Measurements from ENCODE around the gene CTNNA2. TPM values are rescaled to one million over a fixed set of nuclear protein-coding genes. Genes with fewer than 3 reads are reported as not detected.

Gene CTNNA2
- polyA plus RNA-seq = 1 to 10 TPM in 2 of 4 donors, under 1 TPM in 1, not detected in 1; 0.27 to 2.8 (median 1.3) TPM
- long read RNA-seq, donor 1 = 0 reads
- long read RNA-seq, donor 2 = 0 reads
- long read RNA-seq, donor 3 = 0 reads
- long read RNA-seq, donor 4 = 0 reads
- long read RNA-seq, donor 5 = 0 reads
- long read RNA-seq, donor 6 = 0 reads
- long read RNA-seq, donor 7 = 0 reads
- long read RNA-seq, donor 8 = 0 reads
- long read RNA-seq, donor 9 = 0 reads
- long read RNA-seq, donor 10, partial matches to known transcripts = 18 of 18 reads
- long read RNA-seq, donor 10, other reads (novel, unspliced or antisense) = 0 of 18 reads

DNA sequence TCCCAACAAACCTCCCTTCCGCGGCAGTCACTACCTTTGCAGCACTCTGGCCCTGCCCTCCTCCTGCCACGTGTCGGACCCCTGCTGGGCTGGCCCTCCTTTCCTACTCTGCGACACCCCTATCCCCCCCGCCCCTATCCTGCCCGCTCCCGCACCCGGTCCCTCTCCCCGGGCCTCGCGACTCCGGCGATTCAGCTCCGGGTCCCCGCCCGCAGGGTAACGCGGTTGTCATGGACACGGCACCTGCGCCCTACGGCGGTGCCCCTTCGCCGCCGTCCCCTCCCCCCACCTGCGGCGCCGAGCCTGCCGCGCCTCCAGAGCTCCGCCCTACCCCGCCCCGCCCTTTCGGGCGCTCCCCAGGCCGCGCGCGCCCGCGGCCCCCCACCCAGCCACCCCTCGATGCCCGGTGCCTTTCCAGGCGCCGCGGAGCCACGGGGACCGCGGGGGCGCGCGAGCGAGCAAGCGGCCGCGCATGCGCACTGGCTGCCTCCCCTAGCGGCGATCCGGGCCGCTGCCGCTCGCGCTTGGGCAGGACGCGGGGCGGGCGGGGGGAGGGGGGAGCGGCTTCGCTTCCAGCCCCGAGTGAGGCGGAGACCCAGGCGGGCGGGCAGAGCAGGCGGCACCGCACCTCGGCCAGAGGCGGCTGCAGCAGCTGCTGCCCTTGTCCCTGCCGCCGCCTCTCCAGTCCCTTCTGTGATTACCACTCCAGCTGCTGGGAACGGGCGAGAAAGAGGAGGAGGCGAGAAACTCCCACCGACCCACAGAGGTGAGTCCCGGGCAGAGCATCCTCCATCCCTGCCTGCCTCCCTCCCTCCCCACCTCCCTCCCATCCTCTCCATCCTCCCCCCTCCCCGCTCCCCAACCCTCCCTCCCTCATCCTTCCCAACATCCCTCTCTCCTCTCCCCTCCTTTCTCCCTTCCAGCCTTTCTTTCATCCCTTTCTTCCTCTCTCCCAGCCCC, at the start of gene CTNNA2:
Gene CTNNA2, plus strand, starts transcription at position 610 of the 960 bp plus-strand sequence.
- Histone ChIP-seq H3K27me3 (ENCODE audit: control insufficient read depth in 3 of 3, insufficient read depth in 3 of 3, low read length in 3 of 3) (peaks cover 0 to 13% (median 5%) of the 10 kb centered on the region in 3 donors), H3K4me1 (ENCODE audit: control insufficient read depth in 3 of 3, insufficient read depth in 2 of 3, low read depth in 1 of 3, low read length in 2 of 3) (no peaks in the 10 kb centered on the region), H3K27ac (ENCODE audit: low read depth in 1 of 3, low read length in 2 of 3) (no peak within 1 kb of the TSS), H3K9me3 (ENCODE audit: control insufficient read depth in 2 of 2, insufficient read depth in 1 of 2, low read depth in 1 of 2, low read length in 1 of 2) (no peaks in the 10 kb centered on the region), H3K4me3 (ENCODE audit: low read depth in 1 of 3, low read length in 3 of 3) (peak within 1 kb of the TSS in 2 of 3 donors; percentile 23 to 57), H3K36me3 (ENCODE audit: control insufficient read depth in 3 of 3, insufficient read depth in 2 of 3, low read depth in 1 of 3, low read length in 3 of 3) (no peaks in the 10 kb centered on the region)
- DNase-seq (peak; percentile 35 to 72), FAIRE-seq (no peak)
- 1 to 4% (median 1%) methylated on average over 34 to 87 of the region's 87 CpGs for WGBS, 3 donors

DNA sequence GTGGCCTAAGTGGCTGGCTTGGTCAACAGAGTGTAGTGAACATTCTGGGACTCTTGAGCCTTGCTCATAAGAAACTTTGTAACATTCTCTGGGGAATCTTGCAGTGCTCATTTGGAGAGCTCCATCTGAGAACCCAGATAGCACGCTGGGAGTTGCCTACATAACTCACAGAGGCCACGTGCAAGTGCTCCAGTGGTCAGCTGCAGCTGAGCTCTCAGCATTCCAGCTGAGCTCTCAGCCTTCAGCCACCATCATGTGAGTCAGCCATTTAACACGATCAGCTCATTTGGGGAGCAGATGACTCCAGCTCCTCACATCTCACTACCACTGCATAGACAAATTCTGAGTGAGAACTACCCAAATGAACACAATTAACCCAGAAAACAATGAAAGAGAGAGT, 25.5 kb upstream of the CTNNA2 start:
- WGBS, 3 donors = 66 to 74% (median 69%) methylated on average over 3 of the region's 3 CpGs
- DNase-seq (no peak), FAIRE-seq (no peak)
- no peaks in the 10 kb centered on the region for H3K4me1 ChIP-seq (ENCODE audit: control insufficient read depth in 3 of 3, insufficient read depth in 2 of 3, low read depth in 1 of 3, low read length in 2 of 3)
- H3K27me3 ChIP-seq (ENCODE audit: control insufficient read depth in 3 of 3, insufficient read depth in 3 of 3, low read length in 3 of 3) = no peaks in the 10 kb centered on the region
- no peak overlapping the region for H3K27ac ChIP-seq (ENCODE audit: low read depth in 1 of 3, low read length in 2 of 3)
- H3K9me3 ChIP-seq (ENCODE audit: control insufficient read depth in 2 of 2, insufficient read depth in 1 of 2, low read depth in 1 of 2, low read length in 1 of 2) = no peaks in the 10 kb centered on the region
- no peak overlapping the region for H3K4me3 ChIP-seq (ENCODE audit: low read depth in 1 of 3, low read length in 3 of 3)
- no peaks in the 10 kb centered on the region for H3K36me3 ChIP-seq (ENCODE audit: control insufficient read depth in 3 of 3, insufficient read depth in 2 of 3, low read depth in 1 of 3, low read length in 3 of 3)

GRCh38 chr2:79511320-79511951, 1.4 kb upstream of the CTNNA2 start:
- FAIRE-seq (no peak), DNase-seq (peak; percentile 62 to 81)
- H3K9me3 ChIP-seq (ENCODE audit: control insufficient read depth in 2 of 2, insufficient read depth in 1 of 2, low read depth in 1 of 2, low read length in 1 of 2) = no peaks in the 10 kb centered on the region
- WGBS, 3 donors = 24 to 28% (median 26%) methylated on average over 16 of the region's 16 CpGs
- peaks cover 0 to 13% (median 5%) of the 10 kb centered on the region in 3 donors for H3K27me3 ChIP-seq (ENCODE audit: control insufficient read depth in 3 of 3, insufficient read depth in 3 of 3, low read length in 3 of 3)
- no peaks in the 10 kb centered on the region for H3K36me3 ChIP-seq (ENCODE audit: control insufficient read depth in 3 of 3, insufficient read depth in 2 of 3, low read depth in 1 of 3, low read length in 3 of 3)
- no peak overlapping the region for H3K27ac ChIP-seq (ENCODE audit: low read depth in 1 of 3, low read length in 2 of 3)
- no peaks in the 10 kb centered on the region for H3K4me1 ChIP-seq (ENCODE audit: control insufficient read depth in 3 of 3, insufficient read depth in 2 of 3, low read depth in 1 of 3, low read length in 2 of 3)
- H3K4me3 ChIP-seq (ENCODE audit: low read depth in 1 of 3, low read length in 3 of 3) = no peak overlapping the region

DNA sequence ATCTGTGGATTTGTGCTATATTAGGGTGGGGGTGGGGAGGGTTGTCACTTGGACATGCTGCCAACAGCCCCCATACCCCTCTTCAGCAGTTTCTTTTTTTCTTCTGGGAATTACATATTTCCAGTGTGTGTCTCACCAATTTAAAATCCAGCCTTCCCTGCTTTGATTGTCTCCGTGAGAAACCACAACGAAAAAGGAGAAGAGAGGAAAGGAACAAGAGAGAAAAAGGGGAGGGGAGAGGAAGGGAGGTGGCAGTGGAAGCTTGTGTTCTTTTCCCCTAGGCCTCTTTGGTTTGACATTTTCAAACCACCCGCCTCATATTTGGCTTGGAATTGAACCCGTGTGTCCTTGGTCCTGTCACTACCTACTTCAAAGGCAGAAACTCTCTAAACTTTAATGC, 860 bp downstream of the CTNNA2 start:
- Histone ChIP-seq H3K27me3 (ENCODE audit: control insufficient read depth in 3 of 3, insufficient read depth in 3 of 3, low read length in 3 of 3) (peaks cover 0 to 13% (median 5%) of the 10 kb centered on the region in 3 donors), H3K36me3 (ENCODE audit: control insufficient read depth in 3 of 3, insufficient read depth in 2 of 3, low read depth in 1 of 3, low read length in 3 of 3) (no peaks in the 10 kb centered on the region), H3K4me3 (ENCODE audit: low read depth in 1 of 3, low read length in 3 of 3) (no peak overlapping the region), H3K4me1 (ENCODE audit: control insufficient read depth in 3 of 3, insufficient read depth in 2 of 3, low read depth in 1 of 3, low read length in 2 of 3) (no peaks in the 10 kb centered on the region), H3K27ac (ENCODE audit: low read depth in 1 of 3, low read length in 2 of 3) (no peak overlapping the region), H3K9me3 (ENCODE audit: control insufficient read depth in 2 of 2, insufficient read depth in 1 of 2, low read depth in 1 of 2, low read length in 1 of 2) (no peaks in the 10 kb centered on the region)
- WGBS, 3 donors = 29 to 30% (median 30%) methylated on average over 4 of the region's 4 CpGs
- DNase-seq = no peak
- FAIRE-seq = no peak

DNA sequence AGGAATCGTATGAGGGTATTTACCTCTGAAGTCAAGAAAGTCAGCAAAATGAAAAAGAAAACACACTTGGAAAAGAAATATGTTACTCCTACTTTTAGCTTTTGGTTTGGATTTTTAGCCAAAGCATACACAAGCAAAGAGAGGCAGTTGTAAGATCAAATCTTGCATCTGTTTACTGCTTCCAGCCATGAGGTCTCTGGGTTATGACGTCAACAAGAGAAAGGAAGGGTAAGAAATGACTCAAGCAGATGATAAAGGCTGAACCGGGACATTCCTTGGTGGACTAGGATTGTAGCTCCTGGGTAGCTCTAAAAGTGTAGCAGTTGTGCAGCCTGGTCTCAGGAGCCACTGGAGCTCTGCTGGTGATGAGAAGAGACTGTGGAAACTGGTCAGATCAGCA, 16.8 kb downstream of the CTNNA2 start:
- H3K4me3 ChIP-seq (ENCODE audit: low read depth in 1 of 3, low read length in 3 of 3) = no peak overlapping the region
- DNase-seq (no peak), FAIRE-seq (no peak)
- no peaks in the 10 kb centered on the region for H3K9me3 ChIP-seq (ENCODE audit: control insufficient read depth in 2 of 2, insufficient read depth in 1 of 2, low read depth in 1 of 2, low read length in 1 of 2)
- no peaks in the 10 kb centered on the region for H3K27me3 ChIP-seq (ENCODE audit: control insufficient read depth in 3 of 3, insufficient read depth in 3 of 3, low read length in 3 of 3)
- no peak overlapping the region for H3K27ac ChIP-seq (ENCODE audit: low read depth in 1 of 3, low read length in 2 of 3)
- no peaks in the 10 kb centered on the region for H3K36me3 ChIP-seq (ENCODE audit: control insufficient read depth in 3 of 3, insufficient read depth in 2 of 3, low read depth in 1 of 3, low read length in 3 of 3)
- no peaks in the 10 kb centered on the region for H3K4me1 ChIP-seq (ENCODE audit: control insufficient read depth in 3 of 3, insufficient read depth in 2 of 3, low read depth in 1 of 3, low read length in 2 of 3)
- 58 to 79% (median 70%) methylated on average over 3 of the region's 3 CpGs for WGBS, 3 donors

DNA sequence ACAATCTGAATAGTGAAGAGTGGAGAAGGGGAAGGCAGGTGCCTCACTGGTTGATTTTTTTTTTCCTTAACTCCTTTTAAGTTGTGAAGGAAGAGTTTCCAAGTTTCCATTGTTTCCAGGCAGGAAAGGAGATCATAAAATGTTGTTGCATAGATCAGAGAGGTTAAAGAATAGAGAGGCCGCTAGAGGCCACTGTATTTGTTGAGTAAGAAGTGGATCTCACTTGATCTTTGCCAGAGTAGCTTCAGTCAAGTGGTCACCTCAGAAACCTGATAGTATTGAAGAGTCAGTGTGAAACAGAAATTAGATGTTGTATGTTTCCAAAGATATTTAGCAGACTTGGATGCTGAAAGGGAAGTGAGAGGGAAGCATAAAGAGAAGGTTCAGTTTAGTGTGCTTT, 17.6 kb downstream of the CTNNA2 start:
- Histone ChIP-seq H3K4me3 (ENCODE audit: low read depth in 1 of 3, low read length in 3 of 3) (no peak overlapping the region), H3K9me3 (ENCODE audit: control insufficient read depth in 2 of 2, insufficient read depth in 1 of 2, low read depth in 1 of 2, low read length in 1 of 2) (no peaks in the 10 kb centered on the region), H3K27ac (ENCODE audit: low read depth in 1 of 3, low read length in 2 of 3) (no peak overlapping the region), H3K27me3 (ENCODE audit: control insufficient read depth in 3 of 3, insufficient read depth in 3 of 3, low read length in 3 of 3) (no peaks in the 10 kb centered on the region), H3K36me3 (ENCODE audit: control insufficient read depth in 3 of 3, insufficient read depth in 2 of 3, low read depth in 1 of 3, low read length in 3 of 3) (no peaks in the 10 kb centered on the region), H3K4me1 (ENCODE audit: control insufficient read depth in 3 of 3, insufficient read depth in 2 of 3, low read depth in 1 of 3, low read length in 2 of 3) (no peaks in the 10 kb centered on the region)
- DNase-seq (peak; percentile 11 to 22), FAIRE-seq (no peak)
- WGBS, 3 donors = 11 to 17% (median 12%) methylated on average over 1 of the region's 1 CpG

DNA sequence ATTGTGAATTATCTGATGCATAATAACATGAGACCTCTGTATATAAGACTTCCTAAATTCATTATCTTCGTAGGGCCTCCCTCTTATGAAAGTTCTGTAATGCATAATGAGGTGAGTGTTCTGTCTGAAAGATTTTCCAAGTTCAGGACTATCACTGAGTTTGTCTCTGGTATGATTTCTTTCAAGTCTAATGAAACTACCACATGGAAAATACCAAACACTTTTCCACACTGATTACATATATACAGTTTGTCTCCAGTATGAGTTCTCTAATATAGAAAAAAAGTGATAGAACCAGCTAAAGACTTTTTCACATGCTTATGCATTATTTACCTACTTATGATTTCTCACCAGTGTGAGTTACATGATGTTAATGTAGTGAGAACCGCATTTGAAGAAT, 34.7 kb downstream of the CTNNA2 start:
- 66 to 71% (median 67%) methylated on average over 2 of the region's 2 CpGs for WGBS, 3 donors
- FAIRE-seq (no peak), DNase-seq (no peak)
- Histone ChIP-seq H3K4me3 (ENCODE audit: low read depth in 1 of 3, low read length in 3 of 3) (no peak overlapping the region), H3K27me3 (ENCODE audit: control insufficient read depth in 3 of 3, insufficient read depth in 3 of 3, low read length in 3 of 3) (no peaks in the 10 kb centered on the region), H3K27ac (ENCODE audit: low read depth in 1 of 3, low read length in 2 of 3) (no peak overlapping the region), H3K4me1 (ENCODE audit: control insufficient read depth in 3 of 3, insufficient read depth in 2 of 3, low read depth in 1 of 3, low read length in 2 of 3) (no peaks in the 10 kb centered on the region), H3K9me3 (ENCODE audit: control insufficient read depth in 2 of 2, insufficient read depth in 1 of 2, low read depth in 1 of 2, low read length in 1 of 2) (peaks cover 0 to 18% of the 10 kb centered on the region in 2 donors), H3K36me3 (ENCODE audit: control insufficient read depth in 3 of 3, insufficient read depth in 2 of 3, low read depth in 1 of 3, low read length in 3 of 3) (no peaks in the 10 kb centered on the region)

GRCh38 chr2:79552653-79553052, 39.8 kb downstream of the CTNNA2 start:
- H3K4me3 ChIP-seq (ENCODE audit: low read depth in 1 of 3, low read length in 3 of 3) = no peak overlapping the region
- no peaks in the 10 kb centered on the region for H3K27me3 ChIP-seq (ENCODE audit: control insufficient read depth in 3 of 3, insufficient read depth in 3 of 3, low read length in 3 of 3)
- no peaks in the 10 kb centered on the region for H3K36me3 ChIP-seq (ENCODE audit: control insufficient read depth in 3 of 3, insufficient read depth in 2 of 3, low read depth in 1 of 3, low read length in 3 of 3)
- H3K9me3 ChIP-seq (ENCODE audit: control insufficient read depth in 2 of 2, insufficient read depth in 1 of 2, low read depth in 1 of 2, low read length in 1 of 2) = peaks cover 0 to 20% of the 10 kb centered on the region in 2 donors
- H3K27ac ChIP-seq (ENCODE audit: low read depth in 1 of 3, low read length in 2 of 3) = no peak overlapping the region
- 88 to 100% (median 90%) methylated on average over 1 of the region's 1 CpG for WGBS, 3 donors
- no peaks in the 10 kb centered on the region for H3K4me1 ChIP-seq (ENCODE audit: control insufficient read depth in 3 of 3, insufficient read depth in 2 of 3, low read depth in 1 of 3, low read length in 2 of 3)
- no peak for FAIRE-seq
- no peak for DNase-seq

All from small intestine (tissue), 16 donors.